Effector memory CD4-positive, alpha-beta T cell (primary cell): Measurements from ENCODE around the gene GIMAP1.

ENCODE experiments used
- DNase-seq, 3 donors: peaks; one replicate each; pipeline ENCODE4 v3.0.0-alpha.2; 2020
- H3K27ac ChIP-seq: 2 replicates; pipeline ENCODE4 v1.7.0; 2013; ENCODE audit warnings: mild to moderate bottlenecking, low read length, moderate library complexity; ENCODE audit not compliant: insufficient read depth, poor library complexity, severe bottlenecking
- H3K27me3 ChIP-seq: replicated peaks from 2 replicates; pipeline ENCODE4 v1.7.0; 2013; ENCODE audit warnings: mild to moderate bottlenecking, low read length; ENCODE audit not compliant: insufficient read depth, control insufficient read depth, poor library complexity, severe bottlenecking
- H3K36me3 ChIP-seq: 2 replicates; pipeline ENCODE4 v1.7.0; 2013; ENCODE audit warnings: mild to moderate bottlenecking, low read length, moderate library complexity; ENCODE audit not compliant: control insufficient read depth, insufficient read depth
- H3K4me1 ChIP-seq: 2 replicates; pipeline ENCODE4 v1.7.0; 2013; ENCODE audit warnings: low read length, mild to moderate bottlenecking; ENCODE audit not compliant: control insufficient read depth, insufficient read depth, poor library complexity, severe bottlenecking
- H3K4me3 ChIP-seq: 2 replicates; pipeline ENCODE4 v1.7.0; 2013; ENCODE audit warnings: low read length, low read depth, mild to moderate bottlenecking; ENCODE audit not compliant: insufficient read depth, poor library complexity, severe bottlenecking
- H3K9me3 ChIP-seq: 2 replicates; pipeline ENCODE4 v1.7.0; 2013; ENCODE audit warnings: mild to moderate bottlenecking, low read length, moderate library complexity; ENCODE audit not compliant: control insufficient read depth

The GIMAP1 gene

DNA sequence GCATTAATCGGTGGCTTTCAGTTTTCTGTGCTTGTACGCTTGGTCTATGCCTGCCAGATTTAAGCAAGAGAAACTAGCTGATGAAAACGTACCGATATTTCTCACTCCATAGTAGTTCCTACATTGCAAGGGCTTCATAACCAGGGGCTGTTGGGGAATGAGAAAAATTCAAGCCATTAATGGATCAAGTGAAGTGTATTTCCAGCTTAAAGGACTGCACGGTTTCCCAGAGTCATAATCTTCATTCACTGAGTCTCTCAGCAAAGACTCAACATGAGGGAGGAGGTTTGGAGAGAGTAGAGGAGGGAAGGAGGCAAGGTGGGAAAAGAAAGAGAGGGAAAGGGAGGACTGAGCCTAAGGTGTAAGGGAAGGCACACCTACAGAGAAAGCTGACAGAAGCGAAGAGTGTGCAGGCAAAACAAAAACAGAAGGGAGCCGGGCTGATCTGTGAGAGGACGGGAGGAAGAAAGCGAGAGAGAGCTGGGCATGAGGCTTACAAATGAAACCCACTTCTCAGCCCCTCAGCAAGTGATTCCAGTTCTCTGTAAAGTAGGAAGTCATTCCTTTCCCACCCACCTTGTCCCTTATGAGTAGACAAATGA lies 30.3 kb upstream of the GIMAP1 start:
- Histone ChIP-seq H3K4me3 (peak overlapping the region; percentile 61), H3K9me3 (peaks cover 6% of the 10 kb centered on the region), H3K27me3 (no peaks in the 10 kb centered on the region), H3K27ac (peak overlapping the region; percentile 88), H3K36me3 (peaks cover 29% of the 10 kb centered on the region), H3K4me1 (peaks cover 31% of the 10 kb centered on the region)
- DNase-seq, result no peak

DNA sequence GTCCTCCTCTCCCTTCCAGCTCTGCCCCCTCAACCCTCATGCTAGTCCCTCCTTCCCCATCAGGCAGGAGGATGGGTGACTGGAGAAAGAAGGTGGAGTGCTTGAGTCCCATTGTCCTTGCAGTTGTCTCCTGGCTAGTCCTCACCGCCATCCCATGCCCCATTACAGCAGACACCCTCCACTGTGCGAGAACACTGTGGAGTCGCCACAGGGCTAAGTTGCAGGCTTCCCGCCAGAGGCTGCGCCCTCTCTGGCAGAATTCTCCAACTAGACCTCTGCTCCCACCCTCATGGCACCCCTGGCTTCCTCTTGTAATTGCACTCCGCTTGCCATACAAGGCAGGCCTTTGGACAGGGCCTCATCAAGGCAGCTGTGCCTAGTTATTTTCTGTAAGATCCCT lies 27.8 kb upstream of the GIMAP1 start:
- no peak for DNase-seq
- Histone ChIP-seq H3K27ac (no peak overlapping the region), H3K27me3 (no peaks in the 10 kb centered on the region), H3K4me1 (peaks cover 27% of the 10 kb centered on the region), H3K9me3 (peaks cover 27% of the 10 kb centered on the region), H3K36me3 (peaks cover 46% of the 10 kb centered on the region), H3K4me3 (peak overlapping the region; percentile 28)

DNA sequence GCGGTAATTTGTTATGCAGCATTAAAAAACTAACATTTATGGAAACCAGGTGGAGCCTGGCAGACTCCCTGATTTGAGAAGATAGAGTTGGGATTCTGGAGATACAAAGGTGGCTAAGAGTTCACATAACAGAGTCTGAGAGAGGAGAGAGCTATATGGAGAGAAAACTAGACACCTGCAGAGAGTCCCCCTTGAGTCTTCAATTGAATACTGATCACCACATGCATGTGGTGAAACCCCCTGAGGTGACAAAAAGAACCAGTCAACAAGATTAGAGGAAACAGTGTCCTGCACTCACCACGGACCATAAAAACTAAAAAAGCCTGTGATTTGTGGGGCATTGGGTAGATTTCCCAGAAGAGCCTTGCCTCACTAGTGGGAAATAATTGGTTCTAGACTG lies 20.8 kb upstream of the GIMAP1 start:
- Histone ChIP-seq H3K36me3 (peaks cover 21% of the 10 kb centered on the region), H3K27me3 (no peaks in the 10 kb centered on the region), H3K4me1 (no peaks in the 10 kb centered on the region), H3K27ac (no peak overlapping the region), H3K9me3 (peaks cover 73% of the 10 kb centered on the region), H3K4me3 (no peak overlapping the region)
- no peak for DNase-seq

DNA sequence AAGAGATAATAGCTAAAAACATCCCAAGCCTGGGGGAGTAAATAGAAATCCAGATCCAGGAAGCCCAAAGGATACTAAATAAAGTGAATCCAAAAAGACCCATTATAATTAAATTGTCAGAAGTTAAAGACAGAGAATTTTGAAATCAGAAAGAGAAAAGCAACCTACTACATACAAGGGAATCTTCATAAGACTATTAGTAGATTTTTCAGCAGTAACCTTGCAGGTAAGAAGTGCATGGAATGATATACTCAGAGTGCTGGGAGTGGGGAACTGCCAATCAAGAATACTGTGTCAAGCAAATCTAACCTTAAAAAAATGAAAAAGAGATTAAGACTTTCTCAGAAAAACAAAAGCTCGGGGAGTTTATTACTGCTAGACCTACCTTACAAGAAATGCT lies 13.2 kb upstream of the GIMAP1 start:
- no peaks in the 10 kb centered on the region for H3K4me1 ChIP-seq
- no peaks in the 10 kb centered on the region for H3K36me3 ChIP-seq
- no peak for DNase-seq
- no peaks in the 10 kb centered on the region for H3K27me3 ChIP-seq
- no peak overlapping the region for H3K27ac ChIP-seq
- H3K4me3 ChIP-seq, result no peak overlapping the region
- peaks cover 42% of the 10 kb centered on the region for H3K9me3 ChIP-seq

DNA sequence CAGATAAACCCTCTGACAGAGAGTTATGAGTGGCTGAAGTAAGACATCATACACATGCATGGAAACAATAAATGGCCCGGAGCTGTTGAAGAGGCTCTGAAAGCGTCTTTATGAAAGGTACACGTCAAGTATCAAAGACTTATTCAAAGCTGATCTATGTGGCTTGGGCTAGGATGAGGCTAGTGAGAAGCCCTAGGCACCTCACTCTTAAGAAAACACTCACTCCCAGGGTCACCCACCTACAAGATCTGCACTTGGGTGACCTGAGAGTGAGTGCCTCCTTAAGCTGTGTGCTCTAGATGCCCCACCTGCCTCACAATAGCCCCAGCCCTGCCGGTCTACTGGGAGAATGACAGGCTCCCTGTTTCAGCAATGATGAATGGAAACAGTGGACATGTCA lies 1.1 kb upstream of the GIMAP1 start:
- Histone ChIP-seq H3K27ac (peak overlapping the region; percentile 79), H3K4me3 (peak overlapping the region; percentile 90)
- DNase-seq, result no peak

DNA sequence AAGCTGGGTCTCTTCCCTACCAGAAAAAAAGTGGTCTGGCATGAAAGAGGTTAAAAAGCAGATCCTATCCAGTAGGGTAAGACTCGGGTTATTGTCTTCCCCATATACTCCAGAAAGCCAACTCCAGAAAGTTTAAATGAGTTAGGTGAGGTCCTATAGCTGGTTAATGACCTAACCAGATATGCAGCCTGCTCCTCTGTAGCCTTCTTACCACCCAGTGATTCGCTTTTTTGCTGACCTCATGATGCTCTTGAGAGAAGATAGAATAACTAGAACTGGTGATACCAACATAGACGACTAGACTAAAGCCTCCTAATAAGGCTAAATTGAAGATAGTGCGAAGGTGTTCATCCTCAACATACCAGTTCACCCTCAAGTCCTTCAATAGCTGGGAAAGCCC lies 675 bp upstream of the GIMAP1 start:
- Histone ChIP-seq H3K4me3 (peak overlapping the region; percentile 90), H3K4me1 (peaks cover 43% of the 10 kb centered on the region), H3K27me3 (no peaks in the 10 kb centered on the region), H3K9me3 (peaks cover 8% of the 10 kb centered on the region), H3K36me3 (peaks cover 22% of the 10 kb centered on the region), H3K27ac (peak overlapping the region; percentile 79)
- no peak for DNase-seq

More for the DNA sequence above, 1.1 kb upstream of the GIMAP1 start:
- peaks cover 18% of the 10 kb centered on the region for H3K36me3 ChIP-seq
- peaks cover 8% of the 10 kb centered on the region for H3K9me3 ChIP-seq
- peaks cover 38% of the 10 kb centered on the region for H3K4me1 ChIP-seq
- H3K27me3 ChIP-seq, result no peaks in the 10 kb centered on the region

DNA sequence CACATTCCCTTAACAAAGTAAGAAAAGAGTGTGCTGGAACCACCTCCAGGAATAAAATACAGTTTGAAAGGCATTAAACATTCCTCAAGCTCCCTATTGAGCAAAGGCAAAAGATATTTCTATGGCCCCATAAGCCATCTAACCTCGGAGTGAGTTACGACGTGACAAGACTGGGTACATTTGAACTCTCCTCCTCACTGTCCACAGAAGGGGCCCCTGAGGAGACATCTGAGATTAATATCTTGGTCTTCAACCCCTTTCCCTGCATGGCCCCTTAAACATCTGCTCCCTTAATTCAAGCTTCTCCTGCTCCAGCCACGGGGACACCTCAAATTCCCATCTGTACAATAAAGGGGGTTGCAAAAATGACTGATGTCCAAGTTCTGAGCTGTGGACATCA lies 526 bp downstream of the GIMAP1 start:
- Histone ChIP-seq H3K27me3 (no peaks in the 10 kb centered on the region), H3K27ac (peak overlapping the region; percentile 79), H3K9me3 (peaks cover 8% of the 10 kb centered on the region), H3K36me3 (peaks cover 34% of the 10 kb centered on the region), H3K4me3 (peak overlapping the region; percentile 90), H3K4me1 (peaks cover 47% of the 10 kb centered on the region)
- DNase-seq, result no peak

DNA sequence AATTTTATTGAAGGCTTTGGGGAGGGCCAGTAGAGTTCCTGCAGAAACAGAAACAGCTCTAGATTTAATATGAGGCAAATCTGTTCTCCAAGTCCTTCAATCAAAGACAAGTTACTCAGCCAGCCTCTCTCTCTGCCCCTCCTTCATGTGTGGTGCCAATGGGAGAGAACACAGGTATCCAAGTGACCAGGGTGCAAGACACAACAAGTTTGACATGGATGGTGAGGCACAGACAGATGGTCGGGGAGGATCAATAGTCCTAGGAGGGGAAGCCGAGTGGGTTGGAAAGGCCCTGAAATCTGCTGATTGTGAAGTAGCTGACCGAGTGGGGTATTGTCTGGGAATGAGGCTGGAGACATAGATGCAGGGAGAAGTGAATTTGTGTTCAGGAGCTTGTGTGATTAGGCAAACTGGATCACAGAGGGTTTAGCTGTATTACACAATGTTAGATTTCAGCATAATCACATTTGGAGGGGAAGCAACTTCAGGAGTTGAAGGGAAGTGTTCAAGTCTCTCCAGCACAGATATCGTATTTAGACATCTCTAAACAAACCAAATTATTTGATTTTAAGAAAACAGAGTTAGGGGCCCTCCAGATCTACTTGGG lies 1.5 kb downstream of the GIMAP1 start:
- Histone ChIP-seq H3K27me3 (no peaks in the 10 kb centered on the region), H3K9me3 (peaks cover 4% of the 10 kb centered on the region), H3K27ac (peak overlapping the region; percentile 79), H3K36me3 (peaks cover 44% of the 10 kb centered on the region), H3K4me1 (peaks cover 53% of the 10 kb centered on the region), H3K4me3 (peak overlapping the region; percentile 90)
- DNase-seq, result no peak

DNA sequence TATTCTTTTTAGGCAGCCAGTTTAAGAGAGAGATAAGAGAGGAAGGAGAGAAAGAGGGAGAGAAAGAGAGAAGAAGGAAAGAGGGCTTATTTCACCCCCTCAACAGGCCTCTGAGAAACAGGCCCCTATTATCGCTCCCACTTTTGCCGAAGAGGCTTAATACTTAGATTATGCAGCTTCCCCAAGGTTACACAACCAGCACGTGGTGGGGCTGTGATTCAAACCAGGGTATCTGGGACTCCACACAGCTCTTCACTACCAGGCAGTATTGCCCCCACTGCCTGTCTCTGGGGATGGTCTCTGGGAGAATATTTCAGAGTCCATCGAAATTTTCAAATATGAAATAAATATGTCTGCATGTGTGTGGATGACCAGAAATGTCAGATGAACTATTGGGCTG lies 3.0 kb downstream of the GIMAP1 start:
- Histone ChIP-seq H3K27ac (peak overlapping the region; percentile 79), H3K4me1 (peaks cover 51% of the 10 kb centered on the region), H3K36me3 (peaks cover 58% of the 10 kb centered on the region), H3K27me3 (no peaks in the 10 kb centered on the region), H3K9me3 (no peaks in the 10 kb centered on the region), H3K4me3 (peak overlapping the region; percentile 90)
- DNase-seq, result no peak

DNA sequence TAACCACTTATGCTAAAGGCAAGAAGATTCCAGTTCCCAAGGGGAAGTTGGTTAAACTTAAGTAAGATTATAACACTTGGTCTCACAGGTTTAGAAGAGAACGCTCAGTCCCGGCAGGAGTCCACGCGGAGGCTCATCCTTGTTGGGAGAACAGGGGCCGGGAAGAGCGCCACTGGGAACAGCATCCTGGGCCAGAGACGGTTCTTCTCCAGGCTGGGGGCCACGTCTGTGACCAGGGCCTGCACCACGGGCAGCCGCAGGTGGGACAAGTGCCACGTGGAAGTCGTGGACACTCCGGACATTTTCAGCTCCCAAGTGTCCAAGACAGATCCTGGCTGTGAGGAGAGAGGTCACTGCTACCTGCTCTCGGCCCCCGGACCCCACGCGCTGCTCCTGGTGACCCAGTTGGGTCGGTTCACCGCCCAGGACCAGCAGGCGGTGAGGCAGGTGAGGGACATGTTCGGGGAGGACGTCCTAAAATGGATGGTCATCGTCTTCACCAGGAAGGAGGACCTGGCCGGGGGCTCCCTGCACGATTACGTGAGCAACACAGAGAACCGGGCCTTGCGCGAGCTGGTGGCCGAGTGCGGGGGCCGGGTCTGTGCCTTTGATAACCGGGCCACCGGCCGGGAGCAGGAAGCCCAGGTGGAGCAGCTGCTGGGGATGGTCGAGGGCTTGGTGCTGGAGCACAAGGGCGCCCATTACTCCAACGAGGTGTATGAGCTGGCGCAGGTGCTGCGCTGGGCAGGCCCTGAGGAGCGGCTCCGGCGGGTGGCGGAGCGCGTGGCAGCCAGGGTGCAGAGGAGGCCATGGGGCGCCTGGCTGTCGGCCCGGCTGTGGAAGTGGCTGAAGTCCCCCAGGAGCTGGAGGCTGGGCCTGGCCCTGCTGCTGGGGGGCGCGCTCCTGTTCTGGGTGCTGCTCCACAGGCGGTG lies 3.8 kb downstream of the GIMAP1 start:
- Histone ChIP-seq H3K36me3 (peaks cover 58% of the 10 kb centered on the region), H3K27ac (no peak overlapping the region)

More for the DNA sequence above, 3.8 kb downstream of the GIMAP1 start:
- DNase-seq, result no peak
- Histone ChIP-seq H3K4me3 (peak overlapping the region; percentile 90), H3K9me3 (no peaks in the 10 kb centered on the region), H3K27me3 (no peaks in the 10 kb centered on the region), H3K4me1 (peaks cover 44% of the 10 kb centered on the region)
